Kidney glomerular epithelial cell (primary cell): ENCODE measurements around the gene RIT2.
"Not testable (repeated sequence)": the region's sequence is repeated elsewhere in the genome, so short reads cannot be mapped to it uniquely, and the experiment has no call there.

Source experiments
- DNase-seq: peaks from one replicate; lab custom pipeline; 2025; lab: John Stamatoyannopoulos, UW

RIT2 gene

DNA sequence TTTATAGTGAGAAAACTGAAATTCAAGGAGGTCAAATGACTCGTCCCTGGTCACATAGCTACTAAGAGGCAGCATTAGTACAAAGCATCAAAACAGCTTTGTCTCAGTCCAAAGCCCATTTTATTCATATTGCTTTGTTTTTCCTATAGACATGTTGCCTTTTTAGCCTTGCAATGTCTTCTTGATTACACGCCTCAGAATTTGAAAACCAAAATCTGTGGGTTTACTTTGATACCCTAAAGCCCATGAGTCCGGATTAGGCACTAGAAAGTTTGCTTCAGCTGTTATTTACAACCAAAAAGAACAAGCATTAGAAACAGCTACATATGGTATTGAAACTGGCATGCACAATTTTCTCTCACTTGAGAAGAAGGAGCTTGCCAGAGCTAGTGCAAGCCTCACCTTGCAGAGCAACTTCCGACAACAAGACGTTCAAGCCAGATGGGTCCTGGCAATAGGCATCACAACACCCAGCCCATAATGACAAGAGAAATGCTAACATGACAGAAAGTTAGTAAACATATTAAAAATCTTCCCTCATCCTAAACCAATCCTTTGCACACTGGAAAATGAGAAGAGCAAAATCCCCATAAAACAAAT, 276.8 kb downstream of the RIT2 start:
- no peak for DNase-seq

DNA sequence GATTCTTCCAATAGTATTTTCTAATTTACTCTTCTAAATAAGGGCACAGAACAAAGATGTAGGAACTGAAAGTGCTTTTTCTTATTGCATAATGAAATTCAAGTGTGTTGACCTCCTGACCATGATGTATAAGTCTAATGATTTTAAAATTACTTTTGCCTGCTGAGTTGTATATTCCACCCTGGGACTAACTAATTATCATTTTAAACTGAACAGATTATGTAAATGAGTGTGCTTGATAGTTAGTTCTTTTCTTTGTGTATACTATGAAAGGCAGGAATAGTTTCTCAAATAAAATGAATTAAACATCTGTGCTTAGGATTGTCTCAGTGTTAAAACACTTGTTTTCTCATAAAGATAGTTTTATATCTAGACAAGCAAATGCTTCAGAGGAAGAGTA, 284.5 kb downstream of the RIT2 start:
- no peak for DNase-seq

DNA sequence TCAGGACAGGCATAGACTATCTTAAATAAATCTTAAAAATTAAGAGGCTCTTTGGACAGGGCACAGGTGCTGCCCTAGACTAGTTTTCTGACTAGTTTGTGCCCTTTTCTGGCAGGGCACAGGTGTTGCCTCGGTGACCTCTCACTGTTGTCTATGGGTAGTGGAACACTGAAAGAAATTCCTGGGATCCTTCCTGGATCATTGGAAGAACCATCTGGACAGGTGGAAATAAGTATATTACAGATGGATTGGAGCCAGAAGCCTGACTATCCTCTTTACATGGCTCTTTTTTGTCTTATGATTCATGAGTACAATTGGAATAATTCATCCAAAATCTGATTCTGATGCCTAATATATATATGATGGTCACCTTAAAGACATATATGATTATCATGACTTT, 286.6 kb downstream of the RIT2 start:
- no peak for DNase-seq

DNA sequence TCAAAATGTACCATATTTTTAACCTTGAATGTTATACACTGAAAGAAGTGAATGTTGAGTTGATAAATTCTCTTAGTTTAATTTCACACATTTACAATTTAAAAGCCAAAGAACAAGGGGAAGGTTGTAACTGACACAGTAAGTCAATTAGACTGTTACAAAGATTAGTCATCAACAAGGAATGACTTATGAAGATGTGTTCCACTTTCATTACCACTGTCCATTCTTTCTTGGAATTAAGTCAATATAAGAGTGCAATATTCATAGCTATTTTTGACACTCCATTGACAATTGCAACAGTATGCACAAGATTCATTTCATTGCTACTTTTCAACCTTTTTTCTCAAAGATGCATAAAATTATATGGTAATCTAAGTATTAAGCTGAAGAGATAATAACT, 291.3 kb downstream of the RIT2 start:
- no peak for DNase-seq

DNA sequence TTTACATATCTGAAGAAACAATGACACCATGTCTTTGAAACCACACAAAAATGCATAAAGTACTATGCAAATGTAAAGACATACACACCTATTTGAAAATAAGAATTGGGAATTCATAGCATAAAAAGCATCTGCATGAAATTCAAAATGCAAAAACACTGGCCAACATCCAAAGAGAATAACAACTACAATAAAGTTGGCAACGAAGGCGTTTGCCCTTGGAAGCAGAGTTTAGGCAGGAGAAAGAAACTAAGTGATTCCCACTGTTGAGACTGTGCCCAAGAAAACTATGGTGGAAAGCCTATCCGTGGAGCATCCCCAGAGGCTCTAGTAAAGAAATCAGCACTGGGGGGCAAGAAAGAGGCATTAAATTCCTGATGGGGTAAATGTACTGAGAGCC, 292.8 kb downstream of the RIT2 start:
- no peak for DNase-seq

DNA sequence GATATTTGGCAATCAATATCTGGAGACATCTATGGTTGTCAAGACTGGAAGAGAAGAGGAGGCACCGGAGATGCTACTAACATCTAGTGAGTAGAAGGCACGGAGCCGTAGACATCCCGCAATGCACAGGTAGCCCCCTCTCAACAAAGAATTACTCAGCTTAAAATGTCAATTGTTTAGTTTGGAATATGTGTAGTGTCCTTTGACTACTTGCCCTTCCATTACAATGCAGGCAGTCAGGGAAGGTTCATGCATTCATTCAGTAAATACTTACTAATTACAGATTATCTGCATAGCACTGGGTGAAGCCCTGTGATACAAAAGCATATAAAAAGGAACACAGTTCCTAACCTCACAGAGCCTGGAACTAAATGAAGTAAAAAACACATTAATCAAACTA, 294.0 kb downstream of the RIT2 start:
- no peak for DNase-seq

DNA sequence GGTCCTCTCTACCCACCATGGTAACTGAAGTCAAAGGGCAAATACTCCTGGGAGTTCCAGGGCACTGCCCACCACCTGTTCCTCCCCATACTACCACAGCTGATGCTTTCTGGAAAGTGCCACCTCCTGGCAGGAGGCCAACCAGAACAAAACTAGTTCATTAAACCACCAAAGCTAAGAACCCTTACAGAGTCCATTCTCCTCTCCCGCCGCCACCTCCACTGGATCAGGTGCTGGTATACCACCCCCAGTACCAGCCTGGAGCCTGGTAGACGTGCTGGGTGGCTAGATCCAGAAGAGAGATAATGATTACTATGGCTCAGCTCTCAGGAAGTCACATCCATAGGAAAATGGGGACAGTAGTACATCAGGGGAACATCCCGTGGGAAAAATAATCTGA, 300.9 kb downstream of the RIT2 start:
- no peak for DNase-seq

DNA sequence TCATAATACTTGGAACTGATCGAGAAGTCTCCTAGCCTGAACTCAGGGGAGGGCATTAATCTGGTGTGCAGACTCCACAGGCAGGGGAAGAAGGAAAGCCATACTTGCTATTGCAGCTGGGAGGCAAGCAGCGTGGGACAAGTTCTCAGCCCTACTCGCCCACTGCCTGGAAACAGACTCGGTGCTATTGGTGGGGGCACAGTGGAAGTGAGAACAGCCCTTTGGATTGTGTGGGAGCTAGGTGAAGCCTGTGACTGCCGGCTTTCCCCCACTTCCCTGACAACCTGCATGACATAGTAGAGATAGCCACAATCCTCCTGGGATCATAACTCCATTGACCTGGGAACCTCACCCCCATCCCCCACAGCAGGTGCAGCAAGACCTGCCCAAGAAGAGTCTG, 301.3 kb downstream of the RIT2 start:
- no peak for DNase-seq

DNA sequence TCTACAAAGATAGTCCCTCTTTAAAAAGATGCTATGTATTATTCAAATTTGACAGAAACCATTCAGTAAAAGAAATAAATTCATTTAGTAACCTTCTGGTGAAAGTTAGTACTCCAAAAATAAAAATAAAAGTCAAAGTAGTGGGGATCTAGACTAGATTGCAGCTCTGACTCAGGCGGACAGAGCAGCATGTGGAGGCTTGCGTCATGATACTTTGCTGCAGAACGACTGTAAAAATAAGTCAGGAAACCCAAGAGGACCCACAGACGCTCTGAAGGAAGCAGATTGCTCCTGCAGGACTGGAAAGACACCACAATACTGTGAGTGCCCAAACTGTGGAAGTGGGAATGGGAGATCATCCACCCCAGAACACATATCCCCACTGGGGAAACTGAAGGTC, 301.9 kb downstream of the RIT2 start:
- no peak for DNase-seq

DNA sequence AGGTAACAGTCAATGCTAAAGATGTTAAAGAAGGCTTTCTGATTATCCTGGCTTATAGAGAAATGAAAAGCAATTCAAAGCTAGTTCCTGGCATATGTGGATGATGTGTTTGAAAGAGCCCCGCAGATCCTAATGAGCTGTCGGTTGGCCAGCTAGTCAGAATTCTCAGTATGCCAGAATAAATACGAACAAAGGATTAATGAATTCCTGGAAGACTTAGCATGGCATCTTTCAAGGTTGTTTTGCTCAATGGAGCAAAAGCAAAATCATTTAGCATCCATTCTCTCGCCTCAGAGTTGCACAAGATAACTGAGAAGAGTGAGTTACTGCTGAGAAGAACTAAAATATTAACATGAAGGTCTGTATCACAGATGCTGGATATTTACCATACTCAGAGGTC, 307.6 kb downstream of the RIT2 start:
- DNase-seq, result no peak

DNA sequence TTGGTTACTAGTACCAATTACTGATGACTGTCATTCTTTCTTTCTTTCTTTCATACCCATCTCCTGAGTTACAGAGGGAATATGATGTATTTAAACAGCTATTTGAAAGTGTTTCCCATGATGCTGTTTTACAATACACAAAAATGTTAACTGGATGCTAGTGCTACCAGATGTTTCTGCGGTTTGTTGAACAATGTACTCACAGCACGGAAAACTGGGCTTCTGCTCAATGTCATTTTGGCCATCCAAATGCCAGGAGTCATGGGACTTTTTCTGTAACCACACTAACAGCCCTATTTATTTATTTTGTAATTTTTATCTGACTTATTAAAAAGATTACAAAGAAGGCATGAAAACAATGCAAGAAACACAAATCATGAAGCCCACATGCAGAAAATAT, 313.8 kb downstream of the RIT2 start:
- DNase-seq, result no peak

DNA sequence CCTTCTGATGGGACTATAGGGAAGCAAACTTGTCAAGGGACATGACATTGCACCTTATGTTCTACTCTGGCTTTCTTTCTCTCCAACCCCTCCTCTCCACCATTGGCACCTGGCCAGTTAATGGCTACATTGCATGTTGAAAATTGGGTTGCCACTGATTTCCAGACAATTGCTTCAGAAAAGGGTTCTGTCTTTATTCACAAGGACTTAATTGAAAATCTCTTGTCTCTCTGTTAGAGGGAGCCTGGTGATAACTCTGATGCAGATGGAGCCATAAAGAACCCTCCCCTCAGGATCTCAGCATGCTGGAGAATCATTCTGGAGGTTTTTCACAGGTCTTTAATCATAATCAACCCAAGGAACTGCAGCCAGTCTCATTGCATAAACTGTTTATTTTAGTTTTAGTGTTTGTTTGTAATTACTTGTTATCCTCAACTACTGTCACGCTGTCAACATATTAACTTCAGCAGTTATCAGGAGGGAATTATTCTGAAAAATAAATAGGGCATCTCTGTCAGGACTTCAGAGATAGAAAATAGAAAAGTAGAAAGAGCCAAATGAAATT, 316.8 kb downstream of the RIT2 start:
- no peak for DNase-seq

DNA sequence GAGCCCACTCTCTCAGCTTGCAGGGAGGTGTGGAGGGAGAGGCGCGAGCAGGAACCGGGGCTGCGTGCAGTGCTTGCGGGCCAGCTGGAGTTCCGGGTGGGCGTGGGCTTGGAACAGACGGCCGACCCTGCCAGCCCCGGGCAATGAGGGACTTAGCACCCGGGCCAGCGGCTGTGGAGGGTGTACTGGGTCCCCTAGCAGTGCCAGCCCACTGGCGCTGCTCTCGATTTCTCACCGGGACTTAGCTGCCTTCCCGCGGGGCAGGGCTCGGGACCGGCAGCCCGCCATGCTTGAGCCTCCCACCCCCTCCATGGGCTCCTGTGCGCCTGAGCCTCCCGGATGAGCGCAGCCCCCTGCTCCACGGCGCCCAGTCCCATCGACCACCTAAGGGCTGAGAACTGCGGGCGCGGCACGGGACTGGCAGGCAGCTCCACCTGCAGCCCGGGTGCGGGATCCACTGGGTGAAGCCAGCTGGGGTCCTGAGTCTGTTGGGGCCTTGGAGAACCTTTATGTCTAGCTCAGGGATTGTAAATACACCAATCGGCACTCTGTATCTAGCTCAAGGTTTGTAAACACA, 320.2 kb downstream of the RIT2 start:
- DNase-seq, result not testable (repeated sequence)

DNA sequence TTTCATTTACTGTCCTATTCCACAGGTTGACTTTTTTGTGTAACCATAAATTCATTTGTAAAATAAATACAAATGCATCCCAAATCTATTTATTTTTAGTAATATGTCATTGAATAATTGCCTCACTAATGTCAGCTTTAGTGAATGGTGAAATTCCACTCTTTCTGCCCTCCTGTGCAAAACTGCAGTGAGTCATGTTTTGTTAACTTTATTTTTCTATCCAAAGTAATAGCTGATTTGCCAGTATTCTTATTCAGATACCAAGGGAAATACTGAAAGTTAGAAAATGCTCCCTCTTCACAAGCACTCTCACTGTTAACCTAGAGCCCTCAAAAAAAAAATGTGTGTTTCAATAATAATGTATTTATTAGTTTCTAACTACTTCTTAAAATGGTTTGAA, 322.8 kb downstream of the RIT2 start:
- no peak for DNase-seq

DNA sequence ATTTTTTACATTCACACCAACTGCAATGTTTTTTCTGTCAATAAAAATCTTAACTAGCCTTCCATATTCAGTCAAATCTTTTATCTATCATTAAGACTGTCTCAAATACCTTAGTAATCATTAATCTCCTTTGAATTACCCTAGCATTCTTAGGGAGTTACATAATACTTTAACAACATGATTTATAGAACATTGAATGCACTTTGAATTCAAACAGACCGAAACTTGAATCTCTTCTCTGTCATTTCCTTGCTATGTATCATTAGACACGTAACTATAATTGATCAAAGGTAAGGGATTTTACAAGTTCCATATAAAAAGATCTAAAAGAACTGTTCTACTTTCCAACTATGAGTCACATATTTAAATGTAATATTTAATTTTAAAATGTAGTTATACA, 330.9 kb downstream of the RIT2 start:
- peak; percentile 91 for DNase-seq

DNA sequence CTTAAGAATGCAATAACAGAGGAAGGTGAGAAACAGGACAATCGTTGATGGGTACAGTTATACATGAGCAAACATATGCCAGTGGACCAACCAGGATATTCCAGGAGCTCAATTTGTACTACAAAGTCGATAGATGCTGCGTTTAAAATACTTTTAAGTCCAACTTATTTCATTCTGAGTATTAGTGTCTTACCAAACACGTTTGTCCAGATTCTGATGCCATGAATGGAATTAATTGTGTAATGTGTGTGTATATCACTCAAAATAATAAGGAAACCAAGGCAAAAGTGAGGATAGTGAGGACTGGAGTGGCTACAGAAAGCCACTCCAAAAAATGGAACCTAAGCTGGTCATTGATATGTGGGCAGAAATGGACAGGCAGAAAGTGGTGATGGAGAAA, 332.6 kb downstream of the RIT2 start:
- no peak for DNase-seq

DNA sequence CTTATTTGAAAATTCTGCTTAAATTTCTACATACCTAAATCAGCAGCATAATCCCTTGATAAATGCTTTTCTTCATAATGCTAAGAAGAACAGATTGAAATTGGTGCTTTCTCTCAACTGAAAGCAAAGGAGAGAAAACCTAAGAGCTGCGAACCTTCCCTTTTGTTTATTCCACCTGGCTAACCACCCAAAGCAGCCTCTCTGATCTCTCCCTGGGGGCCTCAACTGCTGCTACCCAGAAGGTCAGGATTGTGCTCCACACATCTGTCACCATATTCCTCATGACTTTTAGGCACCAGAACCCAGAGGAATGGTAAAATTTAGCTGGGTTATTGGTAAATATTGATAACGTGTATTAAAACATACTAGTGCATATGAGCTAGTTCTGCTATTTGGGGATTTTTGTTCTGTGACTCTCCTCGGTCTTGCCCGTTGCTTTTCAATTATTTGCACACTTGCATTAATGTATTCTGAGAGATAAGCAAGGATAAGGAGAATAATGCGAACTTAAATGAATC, 334.1 kb downstream of the RIT2 start:
- DNase-seq, result no peak

DNA sequence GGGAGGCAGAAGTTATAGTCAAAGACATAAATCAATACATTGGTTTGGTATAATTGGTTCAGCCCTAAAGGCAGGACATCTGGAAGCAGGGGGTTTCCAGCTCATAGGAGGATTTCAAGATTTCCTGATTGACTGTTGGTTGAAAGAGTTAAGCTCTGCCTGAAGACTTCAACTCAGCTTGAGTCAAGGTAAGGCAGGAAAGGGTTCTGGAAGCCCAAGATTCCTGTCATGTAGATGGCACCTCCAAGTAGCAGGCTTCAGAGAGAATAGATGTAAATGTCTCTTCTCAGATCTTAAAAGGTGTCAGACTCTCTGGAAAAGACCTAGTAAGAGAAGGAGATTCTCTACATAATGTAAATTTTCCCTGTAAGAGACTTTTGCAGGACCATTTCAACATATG, 335.3 kb downstream of the RIT2 start:
- DNase-seq, result no peak

DNA sequence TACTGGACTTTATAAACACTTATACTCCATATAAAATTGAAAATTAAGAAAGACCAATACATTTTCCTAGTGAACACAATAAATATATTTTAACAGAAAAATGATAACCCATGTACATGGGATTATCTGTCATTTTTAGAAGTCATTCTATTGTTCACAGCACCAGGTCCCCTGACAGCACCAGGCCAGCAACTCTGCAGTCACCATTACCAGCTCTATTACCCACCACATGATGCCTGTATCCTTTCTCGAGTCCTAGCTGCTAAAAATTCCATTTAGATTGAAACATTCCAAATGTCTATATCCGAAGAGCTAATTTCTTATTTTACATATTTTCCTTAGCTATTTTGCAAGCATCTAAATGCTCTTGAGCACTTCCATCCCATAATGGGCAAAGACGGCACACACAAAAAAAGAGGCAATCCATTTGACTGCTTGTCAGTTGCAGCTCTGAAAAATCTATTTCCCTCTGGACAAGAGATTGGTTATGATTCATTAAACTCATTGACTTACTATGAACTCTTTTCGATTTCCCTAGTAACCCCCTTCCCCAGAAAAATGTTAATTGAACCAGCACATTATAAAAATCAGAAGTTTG, 336.9 kb downstream of the RIT2 start:
- DNase-seq, result no peak

DNA sequence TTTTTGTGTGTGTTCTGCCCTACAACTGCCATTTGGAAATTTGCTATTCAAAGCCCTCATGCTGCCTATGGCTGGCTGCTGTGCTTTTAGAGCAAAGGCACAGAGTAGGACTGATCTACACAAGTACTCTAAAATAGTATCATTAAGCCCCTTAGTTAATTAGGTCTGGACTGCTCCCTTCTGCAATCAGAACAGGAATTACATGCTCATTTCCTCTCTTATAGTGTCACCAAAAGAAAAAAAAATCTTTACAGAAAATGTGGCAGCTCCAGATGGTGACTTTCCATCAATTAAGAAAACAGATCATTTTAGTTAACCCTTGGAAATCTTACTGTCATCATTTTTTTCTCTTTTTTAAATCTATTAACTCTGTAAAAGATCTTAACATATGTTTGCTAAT, 337.5 kb downstream of the RIT2 start:
- no peak for DNase-seq

DNA sequence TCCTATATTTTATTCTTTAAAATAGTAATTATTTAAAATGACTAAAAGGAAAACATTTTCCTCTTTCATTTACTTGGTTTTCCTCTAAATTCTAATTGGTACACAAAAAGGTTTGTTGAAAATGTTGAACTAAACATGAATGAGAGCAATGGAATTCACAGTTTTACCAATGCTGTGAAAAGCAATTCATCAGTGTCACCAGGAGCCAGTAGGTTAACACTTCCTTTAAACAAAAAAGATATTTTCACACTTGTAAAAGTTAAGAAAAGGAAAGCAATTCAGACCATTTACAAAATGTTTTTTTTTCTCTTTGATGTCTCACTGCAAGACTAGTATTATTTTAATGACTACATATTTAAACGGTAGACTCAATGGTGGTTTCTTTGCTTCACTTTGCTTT, 341.6 kb downstream of the RIT2 start:
- peak; percentile 58 for DNase-seq

DNA sequence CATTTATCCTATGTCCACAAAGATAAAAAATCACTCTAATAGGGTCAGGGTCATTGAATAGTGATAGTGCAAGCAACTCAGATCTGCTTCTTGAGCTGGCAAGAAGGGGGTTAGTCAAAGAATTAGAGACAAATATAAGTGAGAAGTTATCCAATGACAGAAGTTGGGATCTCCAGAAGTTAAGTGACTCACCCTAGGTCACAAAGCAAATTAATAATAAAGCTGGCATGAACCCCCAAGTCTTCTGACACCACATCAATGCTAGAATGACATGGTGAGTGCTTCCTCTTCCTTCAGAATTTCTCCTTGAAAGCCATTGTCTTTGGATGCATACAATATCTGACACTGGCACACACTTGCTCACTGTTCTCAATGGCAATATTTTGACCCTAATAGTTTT, 343.5 kb downstream of the RIT2 start:
- no peak for DNase-seq

DNA sequence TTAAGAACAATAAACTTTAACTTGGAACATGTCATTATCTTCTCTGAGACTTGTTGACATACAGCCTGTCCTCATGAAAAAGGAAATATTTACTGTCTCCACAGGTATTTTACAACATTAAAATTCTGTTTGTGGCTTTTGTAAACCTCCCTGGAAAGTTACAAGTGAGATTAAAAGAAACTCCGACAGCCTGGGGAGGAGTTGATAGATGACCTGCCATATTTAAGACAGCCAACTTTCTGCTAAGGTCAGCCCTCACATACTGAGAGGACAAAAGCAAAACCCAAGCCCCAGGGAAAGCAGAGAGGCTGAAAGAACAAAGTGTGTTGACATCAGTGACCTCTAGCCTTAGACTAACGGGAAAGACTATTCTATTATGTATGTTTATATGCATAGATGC, 350.2 kb downstream of the RIT2 start:
- no peak for DNase-seq

DNA sequence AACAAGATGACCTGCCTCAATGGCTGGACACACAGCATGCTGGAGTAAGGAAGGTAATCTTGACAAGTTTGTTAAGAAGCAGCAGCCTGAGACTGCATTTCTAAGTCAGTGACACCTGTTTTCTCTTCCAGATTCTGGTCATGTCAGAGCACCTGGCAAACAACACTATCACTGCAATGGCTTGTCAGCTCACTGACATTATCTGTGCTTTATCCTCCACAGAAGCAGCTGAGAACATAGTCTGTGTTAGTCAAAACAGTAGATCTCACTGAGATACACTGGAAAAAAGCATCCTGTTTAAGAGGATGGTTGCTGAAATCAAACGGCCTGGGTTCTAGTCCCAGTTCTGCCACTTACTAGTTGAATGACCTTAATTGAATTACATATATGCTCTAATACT, 355.2 kb downstream of the RIT2 start:
- no peak for DNase-seq
